ENCODE data around the gene AP3M1.
"Not testable (repeated sequence)": the region's sequence is repeated elsewhere in the genome, so short reads cannot be mapped to it uniquely, and the experiment has no call there.

Gene AP3M1

GRCh38 chr10:74150204-74150989, at the start of gene AP3M1:
TSS of gene AP3M1 (minus strand) at chr10:74150828. CDS start at chr10:74138379, 12,449 bp downstream.
- DNase-seq: peak; percentile 73 to 78

- DNase-seq: no peak
Measured at GRCh38 chr10:74199315-74199714, 48.7 kb upstream of the AP3M1 start.

GRCh38 chr10:74194999-74195398, 44.4 kb upstream of the AP3M1 start:
- no peak for DNase-seq

GRCh38 chr10:74194545-74194944, 43.9 kb upstream of the AP3M1 start:
- DNase-seq: no peak

GRCh38 chr10:74190494-74190893, 39.9 kb upstream of the AP3M1 start:
- DNase-seq: no peak

- no peak for DNase-seq
Measured at GRCh38 chr10:74189999-74190421, 39.4 kb upstream of the AP3M1 start.

- not testable (repeated sequence) for DNase-seq
Measured at GRCh38 chr10:74188617-74189016, 38.0 kb upstream of the AP3M1 start.

- no peak for DNase-seq
Measured at GRCh38 chr10:74187237-74187636, 36.6 kb upstream of the AP3M1 start.

GRCh38 chr10:74186678-74187077, 36.0 kb upstream of the AP3M1 start:
- DNase-seq: no peak

GRCh38 chr10:74179111-74179710, 28.6 kb upstream of the AP3M1 start:
- DNase-seq: no peak

- no peak for DNase-seq
Measured at GRCh38 chr10:74178042-74178791, 27.6 kb upstream of the AP3M1 start.

- peak; percentile 47 to 61 for DNase-seq
Measured at GRCh38 chr10:74177140-74177677, 26.6 kb upstream of the AP3M1 start.

- DNase-seq: peak; percentile 93 to 96
Measured at GRCh38 chr10:74176380-74177139, 25.9 kb upstream of the AP3M1 start.

- DNase-seq: no peak
Measured at GRCh38 chr10:74175510-74176379, 25.1 kb upstream of the AP3M1 start.

GRCh38 chr10:74174521-74174920, 23.9 kb upstream of the AP3M1 start:
- DNase-seq: no peak

GRCh38 chr10:74171625-74172024, 21.0 kb upstream of the AP3M1 start:
- DNase-seq: no peak

- no peak for DNase-seq
Measured at GRCh38 chr10:74167443-74167842, 16.8 kb upstream of the AP3M1 start.

GRCh38 chr10:74165530-74165901, 14.9 kb upstream of the AP3M1 start:
- no peak for DNase-seq

- DNase-seq: no peak
Measured at GRCh38 chr10:74164716-74165529, 14.3 kb upstream of the AP3M1 start.

- DNase-seq: no peak
Measured at GRCh38 chr10:74163319-74164068, 12.9 kb upstream of the AP3M1 start.
